OCI-LY1 (cell line): ENCODE results near the gene LMOD3.

Source experiments
- H2AFZ ChIP-seq: fragments of 200-600 bp; sonication (generic), shearing (Covaris generic); 2 replicates; pipeline ENCODE4 v1.6.0; 2014; ENCODE audit warnings: antibody characterized with exemption, mild to moderate bottlenecking, low read length
- H3F3A ChIP-seq: fragments of 200-600 bp; sonication (generic), shearing (Covaris generic); 2 replicates; pipeline ENCODE4 v1.6.0; 2014; ENCODE audit warnings: mild to moderate bottlenecking, antibody characterized with exemption, low read length, moderate library complexity; ENCODE audit not compliant: insufficient read depth
- H3K27ac ChIP-seq: fragments of 200-600 bp; sonication (generic); 2 replicates; pipeline ENCODE4 v1.5.1; 2014; ENCODE audit warnings: low read length, mixed run types, mild to moderate bottlenecking, low read depth; ENCODE audit not compliant: poor library complexity, severe bottlenecking
- H3K27me3 ChIP-seq: fragments of 200-600 bp; sonication (generic); 2 replicates; pipeline ENCODE4 v1.6.0; 2014; ENCODE audit warnings: antibody characterized with exemption, mild to moderate bottlenecking, low read length, moderate library complexity; ENCODE audit not compliant: insufficient read depth
- H3K36me3 ChIP-seq: fragments of 200-600 bp; sonication (generic); 2 replicates; pipeline ENCODE4 v1.6.1; 2014; ENCODE audit warnings: mild to moderate bottlenecking, antibody characterized with exemption, low read length, moderate library complexity, mixed read lengths; ENCODE audit not compliant: insufficient read depth
- H3K4me1 ChIP-seq: fragments of 200-600 bp; sonication (generic); 2 replicates; pipeline ENCODE4 v1.5.1; 2014; ENCODE audit warnings: mild to moderate bottlenecking, low read length, moderate library complexity; ENCODE audit not compliant: insufficient read depth, severe bottlenecking
- H3K4me2 ChIP-seq: fragments of 200-600 bp; sonication (generic), shearing (Covaris generic); 2 replicates; pipeline ENCODE4 v1.6.1; 2014; ENCODE audit warnings: low read length
- H3K4me3 ChIP-seq: fragments of 200-600 bp; sonication (generic); 2 replicates; pipeline ENCODE4 v1.5.1; 2014; ENCODE audit warnings: low read length, low read depth, mild to moderate bottlenecking, mixed read lengths; ENCODE audit not compliant: poor library complexity, severe bottlenecking
- H3K79me2 ChIP-seq: fragments of 200-600 bp; shearing (Covaris generic); 2 replicates; pipeline ENCODE4 v1.6.1; 2016; ENCODE audit warnings: mixed run types, low read length, mixed read lengths; ENCODE audit not compliant: insufficient read depth
- H3K9ac ChIP-seq: fragments of 200-600 bp; sonication (generic), shearing (Covaris generic); 2 replicates; pipeline ENCODE4 v1.6.1; 2014; ENCODE audit warnings: mild to moderate bottlenecking, low read length, mixed read lengths
- H3K9me2 ChIP-seq: fragments of 200-600 bp; sonication (generic), shearing (Covaris generic); 2 replicates; pipeline ENCODE4 v1.6.1; 2014; ENCODE audit warnings: low read depth, mild to moderate bottlenecking, low read length, mixed read lengths
- H3K9me3 ChIP-seq: fragments of 200-600 bp; shearing (Covaris generic); 2 replicates; pipeline ENCODE4 v1.6.1; 2014; ENCODE audit warnings: low read length, mixed read lengths
- H4K20me1 ChIP-seq: fragments of 200-600 bp; sonication (generic), shearing (Covaris generic); 2 replicates; pipeline ENCODE4 v1.6.0; 2016; ENCODE audit warnings: mild to moderate bottlenecking, low read length; ENCODE audit not compliant: insufficient read depth
- EZH2 ChIP-seq: fragments of 200-600 bp; sonication (generic), shearing (Covaris generic); IDR thresholded peaks from 2 replicates; pipeline ENCODE4 v1.8.0; 2017; ENCODE audit warnings: borderline replicate concordance, mixed run types, mild to moderate bottlenecking, antibody characterized with exemption, low read length, moderate library complexity, mixed read lengths
- TF ChIP-seq, protein P1 (sequence below): fragments of 200-600 bp; sonication (generic), shearing (Covaris generic); IDR thresholded peaks from 2 replicates; pipeline ENCODE4 v1.5.1; 2017; ENCODE audit warnings: mild to moderate bottlenecking, antibody characterized with exemption, low read length, moderate library complexity, mixed read lengths

LMOD3 gene

DNA sequence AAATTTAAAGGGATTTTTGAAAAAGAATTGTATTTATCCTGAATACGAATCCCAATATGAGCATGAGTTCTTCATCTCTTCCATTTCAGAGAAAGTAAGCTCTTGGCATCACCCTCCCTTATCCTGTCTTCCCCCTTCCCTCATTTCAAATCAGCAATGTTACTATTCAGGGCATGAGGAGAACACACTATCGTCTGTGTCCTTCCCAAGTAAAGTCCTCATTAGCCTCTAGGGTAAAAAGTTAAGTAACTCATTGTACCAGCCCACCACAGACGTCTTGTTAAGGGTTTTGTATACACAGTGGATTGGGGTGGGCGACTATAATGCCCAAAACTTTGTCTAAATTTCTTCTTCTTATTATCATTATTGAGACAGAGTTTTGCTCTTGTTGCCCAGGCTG lies 22.8 kb downstream of the LMOD3 start:
- Histone ChIP-seq H3F3A (no peaks in the 10 kb centered on the region), H3K9me2 (no peaks in the 10 kb centered on the region), H3K9ac (no peak overlapping the region), H3K9me3 (no peaks in the 10 kb centered on the region), H3K27me3 (no peaks in the 10 kb centered on the region), H3K4me3 (no peak overlapping the region), H2AFZ (no peak overlapping the region), H4K20me1 (no peaks in the 10 kb centered on the region), H3K36me3 (peaks cover 22% of the 10 kb centered on the region; the same call in 1 of the 2 replicates), H3K27ac (no peak overlapping the region), H3K4me1 (peaks cover 3% of the 10 kb centered on the region), H3K4me2 (no peak overlapping the region), H3K79me2 (no peaks in the 10 kb centered on the region)
- no peak for TF ChIP-seq EZH2
- TF ChIP-seq, protein P1, sequence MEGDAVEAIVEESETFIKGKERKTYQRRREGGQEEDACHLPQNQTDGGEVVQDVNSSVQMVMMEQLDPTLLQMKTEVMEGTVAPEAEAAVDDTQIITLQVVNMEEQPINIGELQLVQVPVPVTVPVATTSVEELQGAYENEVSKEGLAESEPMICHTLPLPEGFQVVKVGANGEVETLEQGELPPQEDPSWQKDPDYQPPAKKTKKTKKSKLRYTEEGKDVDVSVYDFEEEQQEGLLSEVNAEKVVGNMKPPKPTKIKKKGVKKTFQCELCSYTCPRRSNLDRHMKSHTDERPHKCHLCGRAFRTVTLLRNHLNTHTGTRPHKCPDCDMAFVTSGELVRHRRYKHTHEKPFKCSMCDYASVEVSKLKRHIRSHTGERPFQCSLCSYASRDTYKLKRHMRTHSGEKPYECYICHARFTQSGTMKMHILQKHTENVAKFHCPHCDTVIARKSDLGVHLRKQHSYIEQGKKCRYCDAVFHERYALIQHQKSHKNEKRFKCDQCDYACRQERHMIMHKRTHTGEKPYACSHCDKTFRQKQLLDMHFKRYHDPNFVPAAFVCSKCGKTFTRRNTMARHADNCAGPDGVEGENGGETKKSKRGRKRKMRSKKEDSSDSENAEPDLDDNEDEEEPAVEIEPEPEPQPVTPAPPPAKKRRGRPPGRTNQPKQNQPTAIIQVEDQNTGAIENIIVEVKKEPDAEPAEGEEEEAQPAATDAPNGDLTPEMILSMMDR, result no peak

DNA sequence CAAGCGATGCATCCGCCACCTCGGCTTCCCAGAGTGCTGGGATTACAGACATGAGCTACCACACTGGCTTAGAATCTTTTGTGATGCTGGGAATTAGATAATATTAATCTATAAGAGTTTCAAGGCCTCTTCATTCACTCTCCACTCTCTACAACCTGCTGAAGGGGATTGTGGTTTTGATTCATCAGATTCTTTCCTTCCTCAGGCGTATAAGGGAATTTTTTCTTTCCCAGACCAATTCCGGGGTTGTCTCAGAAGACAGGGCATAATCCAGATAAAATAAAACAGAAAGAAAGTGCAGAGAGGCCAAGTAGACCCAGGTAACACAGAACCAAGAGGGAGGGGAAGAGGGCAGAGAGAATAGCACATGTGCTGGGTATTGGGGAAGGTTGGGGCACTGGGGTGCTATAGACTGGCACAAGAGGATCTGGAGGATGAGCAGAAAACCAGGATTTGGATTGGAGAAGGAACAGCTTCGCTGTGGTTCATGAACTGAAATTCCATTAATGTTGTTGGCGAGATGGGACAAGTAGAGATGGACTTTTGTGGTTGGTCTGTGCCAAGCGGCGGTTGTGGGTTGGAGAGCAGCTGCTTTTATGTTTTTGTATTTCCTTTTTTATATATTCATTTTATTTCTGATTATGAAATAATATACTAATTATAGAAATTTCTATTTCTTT lies 24.8 kb downstream of the LMOD3 start:
- Histone ChIP-seq H3F3A (no peaks in the 10 kb centered on the region), H3K79me2 (no peaks in the 10 kb centered on the region), H2AFZ (no peak overlapping the region), H3K27me3 (no peaks in the 10 kb centered on the region), H3K4me1 (peaks cover 5% of the 10 kb centered on the region), H3K9me2 (no peaks in the 10 kb centered on the region), H3K4me2 (no peak overlapping the region), H3K9ac (no peak overlapping the region), H3K36me3 (peaks cover 9% of the 10 kb centered on the region; the same call in 1 of the 2 replicates), H3K9me3 (no peaks in the 10 kb centered on the region), H3K4me3 (no peak overlapping the region), H4K20me1 (no peaks in the 10 kb centered on the region), H3K27ac (no peak overlapping the region)
- TF ChIP-seq EZH2, result no peak
- TF ChIP-seq, protein P1, result no peak

DNA sequence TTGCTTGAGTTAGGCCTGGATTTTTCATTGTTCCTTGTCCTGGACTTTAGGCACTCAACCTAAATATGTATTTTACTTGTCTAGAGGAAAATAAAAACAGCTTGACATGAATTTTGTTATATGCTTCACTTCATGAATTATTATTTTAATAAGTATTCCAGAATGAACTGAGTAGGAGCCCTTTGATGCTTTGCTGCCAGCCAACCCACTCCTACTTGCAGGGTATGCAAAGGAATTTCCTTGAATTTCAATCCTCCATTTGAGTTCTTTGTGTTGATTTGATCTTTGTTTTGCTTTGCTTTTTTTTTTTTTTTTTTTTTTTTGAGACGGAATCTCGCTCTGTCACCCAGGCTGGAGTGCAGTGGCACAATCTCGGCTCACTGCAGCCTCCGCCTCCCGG lies 26.1 kb downstream of the LMOD3 start:
- no peaks in the 10 kb centered on the region for H4K20me1 ChIP-seq
- H3K79me2 ChIP-seq, result no peaks in the 10 kb centered on the region
- no peak overlapping the region for H3K4me3 ChIP-seq
- H3K4me1 ChIP-seq, result peaks cover 17% of the 10 kb centered on the region
- H3K9ac ChIP-seq, result no peak overlapping the region
- H3K4me2 ChIP-seq, result no peak overlapping the region
- TF ChIP-seq EZH2, result no peak
- TF ChIP-seq, protein P1, result no peak
- no peaks in the 10 kb centered on the region for H3K9me2 ChIP-seq
- no peaks in the 10 kb centered on the region for H3K36me3 ChIP-seq
- H2AFZ ChIP-seq, result no peak overlapping the region
- no peaks in the 10 kb centered on the region for H3F3A ChIP-seq
- H3K27me3 ChIP-seq, result no peaks in the 10 kb centered on the region
- H3K27ac ChIP-seq, result no peak overlapping the region
- no peaks in the 10 kb centered on the region for H3K9me3 ChIP-seq
